Stimulated activated CD8-positive, alpha-beta memory T cell treated with anti-CD3 and anti-CD28 coated beads, Interleukin-7, amount 100 ng/mL, for 1 hour (primary cell): Measurements from ENCODE around the gene TRIM32.
"Not testable (repeated sequence)": the region's sequence is repeated elsewhere in the genome, so short reads cannot be mapped to it uniquely, and the experiment has no call there.

ENCODE experiments used
- DNase-seq, 2 donors: peaks; one replicate each; pipeline ENCODE4 v3.0.0-alpha.2; 2020; ENCODE audit warnings: low read depth in 2 of 2

Gene TRIM32

GRCh38 chr9:116674210-116674980 lies 12.7 kb upstream of the TRIM32 start:
- DNase-seq: no peak

GRCh38 chr9:116683535-116683934 lies 3.6 kb upstream of the TRIM32 start:
- no peak for DNase-seq

GRCh38 chr9:116685166-116685565 lies 1.9 kb upstream of the TRIM32 start:
- no peak for DNase-seq

DNA sequence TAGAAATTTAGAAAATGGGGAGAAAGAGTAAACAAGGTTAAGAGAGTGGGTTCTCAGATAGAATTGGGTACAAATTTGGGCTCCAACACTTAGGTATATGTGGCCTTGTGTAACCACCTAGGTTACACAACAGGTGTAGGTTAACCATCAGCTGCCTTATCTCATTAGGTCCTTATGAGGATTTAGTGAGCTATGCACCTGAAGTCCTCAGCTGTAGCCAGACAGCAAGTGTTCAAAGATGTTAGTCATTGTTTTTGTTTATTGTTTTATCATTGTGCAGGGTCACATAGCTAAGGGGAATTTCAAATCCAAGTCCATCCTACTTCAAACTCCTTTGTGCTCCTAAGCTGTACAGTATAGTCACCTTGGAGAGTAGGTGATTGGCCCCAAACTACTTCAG lies 970 bp upstream of the TRIM32 start:
- DNase-seq: no peak

GRCh38 chr9:116686693-116687073 lies 422 bp upstream of the TRIM32 start:
- DNase-seq: no peak

DNA sequence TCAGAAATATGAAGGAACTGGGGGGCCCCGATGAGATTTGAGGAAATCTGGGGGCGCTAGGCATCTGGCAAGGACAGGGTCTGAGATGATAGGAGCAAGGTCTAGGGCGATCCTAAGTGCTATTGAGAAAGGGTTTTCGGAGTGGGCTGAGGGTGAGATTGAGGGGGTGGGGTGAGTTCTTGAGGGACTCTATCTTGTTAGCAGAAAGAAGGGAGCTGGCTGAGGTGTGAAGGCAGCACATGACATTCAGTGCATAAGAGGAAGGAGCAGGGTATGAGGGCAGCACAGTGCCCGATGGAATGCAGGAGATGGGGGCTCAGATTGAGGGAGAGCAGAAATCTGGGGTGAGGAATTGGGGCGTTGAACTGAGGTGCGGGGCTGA lies 640 bp downstream of the TRIM32 start:
- no peak for DNase-seq

GRCh38 chr9:116688806-116689485 lies 1.8 kb downstream of the TRIM32 start:
- DNase-seq: no peak

DNA sequence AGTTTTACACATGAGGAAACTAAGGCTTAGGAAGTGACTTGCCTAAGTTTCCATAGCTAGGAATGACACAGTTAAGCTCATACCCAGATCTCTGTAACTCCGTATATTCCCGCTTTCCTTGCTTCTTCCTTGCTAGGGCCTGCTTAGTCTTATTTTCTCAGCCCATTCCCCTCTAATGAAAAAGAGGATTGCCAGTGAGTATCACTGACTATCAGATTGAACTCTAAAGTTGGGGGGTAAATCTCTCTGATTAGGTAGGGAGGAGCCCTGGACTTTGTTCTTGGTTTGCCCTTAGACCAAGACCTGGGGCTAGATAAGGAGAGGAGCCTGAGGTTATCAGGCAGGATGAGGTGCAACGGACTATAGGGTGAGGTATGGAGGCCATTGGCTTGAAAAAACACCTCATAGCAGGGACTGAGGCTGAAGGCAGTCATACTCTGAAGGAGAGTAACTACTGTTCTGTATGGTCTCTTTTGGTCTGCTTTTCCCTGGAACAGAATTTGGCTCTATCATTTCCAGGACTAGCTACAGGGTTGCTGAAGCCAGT lies 2.5 kb downstream of the TRIM32 start:
- no peak for DNase-seq

- not testable (repeated sequence) for DNase-seq
Observed at GRCh38 chr9:116690805-116691204, 3.7 kb downstream of the TRIM32 start.

DNA sequence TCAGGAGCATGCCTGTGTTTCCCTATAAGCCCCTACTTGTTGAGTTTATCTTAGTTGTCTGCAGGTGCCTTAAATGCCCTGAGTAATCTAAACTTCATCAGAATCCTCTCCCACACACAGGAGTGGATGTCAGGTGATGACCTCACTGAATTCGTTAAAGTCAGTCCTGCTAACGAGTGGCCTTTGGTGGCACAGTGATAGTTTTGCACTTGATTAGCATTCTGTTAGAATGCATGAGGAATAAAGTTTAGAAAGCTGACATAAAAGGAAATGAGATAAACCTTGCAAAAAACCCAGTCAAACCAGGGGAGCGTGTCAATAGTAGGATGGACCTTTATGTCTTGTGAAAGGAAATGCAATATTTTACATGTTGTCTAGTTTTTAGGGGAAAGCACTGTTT lies 4.5 kb downstream of the TRIM32 start:
- no peak for DNase-seq

- no peak for DNase-seq
Observed at GRCh38 chr9:116692616-116693015, 5.5 kb downstream of the TRIM32 start.

DNA sequence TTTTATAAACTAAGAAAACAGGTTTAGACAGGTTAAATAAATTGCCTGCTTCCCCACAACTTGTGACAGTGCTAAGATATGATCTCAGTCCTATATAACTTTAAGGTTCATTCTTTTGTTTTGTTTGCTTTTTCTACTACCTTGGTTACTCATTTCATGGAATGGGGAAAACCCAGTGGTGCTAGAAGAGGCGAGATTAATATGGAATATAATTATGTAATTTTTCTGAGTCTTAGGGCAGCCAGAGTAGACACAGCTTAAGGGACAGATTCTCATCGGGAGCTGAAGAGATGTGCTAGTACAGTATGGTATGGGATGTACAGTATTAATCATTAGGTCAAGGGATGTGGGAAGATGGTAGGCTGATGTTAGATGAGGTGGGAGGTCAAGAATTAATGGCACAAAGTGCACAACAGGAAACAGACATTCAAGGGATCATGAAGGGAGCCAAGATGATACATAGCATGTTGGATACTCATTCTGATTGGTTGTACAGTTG lies 6.2 kb downstream of the TRIM32 start:
- DNase-seq: no peak

GRCh38 chr9:116694785-116695291 lies 7.7 kb downstream of the TRIM32 start:
- no peak for DNase-seq

GRCh38 chr9:116695438-116695837 lies 8.3 kb downstream of the TRIM32 start:
- DNase-seq: no peak

DNA sequence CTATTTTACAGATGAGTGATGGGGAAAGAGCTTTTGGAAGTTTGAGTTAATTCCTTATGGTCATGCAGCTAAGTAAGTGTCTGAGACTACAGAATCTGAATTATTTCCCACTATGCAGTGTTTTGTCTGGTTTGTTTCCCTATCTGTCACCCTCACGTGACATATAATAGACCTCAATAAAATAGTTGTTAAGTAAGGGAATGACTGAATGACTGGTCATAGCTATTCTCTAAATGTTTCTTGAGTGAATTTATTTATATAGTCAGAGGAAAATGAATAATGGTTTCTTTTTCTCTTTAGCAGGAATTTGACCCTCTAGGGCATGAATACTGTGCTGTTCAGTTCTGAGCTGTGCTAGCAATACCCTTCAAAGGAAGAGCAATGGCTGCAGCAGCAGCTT lies 10.3 kb downstream of the TRIM32 start:
- DNase-seq: no peak

- DNase-seq: no peak
Observed at GRCh38 chr9:116697887-116698286, 10.8 kb downstream of the TRIM32 start.

- DNase-seq: no peak
Observed at GRCh38 chr9:116700279-116700678, 13.2 kb downstream of the TRIM32 start.

DNA sequence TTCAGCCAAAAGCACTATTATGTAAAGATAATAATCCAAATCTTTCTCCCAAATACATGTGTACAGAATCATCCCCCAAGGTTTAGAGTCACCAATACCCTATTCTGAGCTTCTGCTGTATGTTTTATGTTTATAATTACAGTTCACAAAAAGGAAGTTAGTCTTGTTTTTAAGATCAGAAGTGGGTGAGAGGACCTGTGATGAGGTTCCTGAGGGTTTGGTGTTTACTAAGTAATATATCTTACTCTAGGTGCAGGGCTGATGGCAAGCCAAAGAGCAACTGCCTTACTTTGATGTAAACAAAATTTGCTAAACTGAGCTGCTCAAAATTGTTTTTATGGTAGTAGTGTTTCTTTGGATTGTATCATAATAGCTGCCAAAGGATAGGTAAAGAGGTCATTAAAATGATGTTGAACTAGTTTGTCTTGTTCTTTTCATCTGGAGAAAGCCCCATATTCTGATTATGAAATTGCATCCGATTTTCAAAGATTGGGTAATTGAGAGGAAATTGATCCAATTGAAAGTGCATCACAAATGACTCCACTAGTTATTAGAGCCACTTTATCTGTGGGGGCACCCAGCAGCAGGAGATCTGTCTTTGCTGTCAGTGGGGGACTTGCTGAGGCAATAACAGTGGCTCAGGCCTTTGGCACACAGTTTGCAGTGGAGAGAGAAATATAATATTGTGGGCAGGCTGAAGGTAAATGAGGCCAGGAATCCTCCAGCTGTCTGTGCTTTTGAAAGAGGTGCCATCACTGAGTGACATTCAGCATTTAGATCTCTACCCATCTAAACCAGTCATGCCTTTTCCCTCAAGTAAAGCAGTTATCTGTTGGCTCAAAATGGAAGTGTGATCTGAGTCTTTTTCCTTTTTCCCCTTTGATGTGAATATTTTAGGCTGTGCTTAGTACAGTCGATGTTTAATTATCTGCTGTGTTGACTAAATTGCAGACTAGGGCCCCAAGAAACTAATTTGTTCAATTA lies 14.1 kb downstream of the TRIM32 start:
- no peak for DNase-seq

- no peak for DNase-seq
Observed at GRCh38 chr9:116701940-116702642, 15.0 kb downstream of the TRIM32 start.

GRCh38 chr9:116703634-116704033 lies 16.5 kb downstream of the TRIM32 start:
- DNase-seq: no peak

DNA sequence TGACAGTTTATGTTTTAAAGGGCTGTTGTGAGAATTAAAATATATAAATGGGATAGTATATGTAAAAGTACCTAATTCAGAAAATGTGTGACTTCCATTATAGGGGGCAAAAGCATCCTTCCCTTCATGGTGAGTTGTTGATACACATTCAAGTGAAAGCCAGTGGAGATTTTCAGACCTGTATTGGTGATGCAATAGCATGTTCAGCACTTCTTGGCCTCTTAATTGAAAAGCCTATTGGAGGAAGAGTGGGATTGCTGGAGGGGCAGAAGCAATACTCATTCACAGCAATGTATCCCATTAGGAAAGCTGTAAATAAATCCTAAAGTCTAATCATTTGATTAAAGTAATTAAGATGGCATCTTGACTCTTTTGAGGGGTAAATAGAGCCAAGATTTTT lies 17.4 kb downstream of the TRIM32 start:
- no peak for DNase-seq
